Peyer's patch (tissue), 4 donors: Measurements from ENCODE around the gene TIMM13. TPM values are rescaled to one million over a fixed set of nuclear protein-coding genes. Genes with fewer than 3 reads are reported as not detected.

Source experiments
- DNase-seq, 3 donors: peaks; one replicate each; pipeline ENCODE4 v3.0.0-alpha.2; 2017 to 2019
- H3K27ac ChIP-seq, 4 donors: fragments of 200-600 bp; sonication (generic); one replicate each; pipeline ENCODE4 v1.5.1; 2016 to 2019
- H3K27me3 ChIP-seq, 2 donors: fragments of 200-600 bp; sonication (generic); one replicate each; pipeline ENCODE4 v1.5.1; 2019
- H3K36me3 ChIP-seq, 3 donors: fragments of 200-600 bp; sonication (generic); one replicate each; pipeline ENCODE4 v1.5.1; 2016 to 2019
- H3K4me1 ChIP-seq, 4 donors: fragments of 200-600 bp; sonication (generic); one replicate each; pipeline ENCODE4 v1.5.1; 2016 to 2019
- H3K4me3 ChIP-seq, 4 donors: fragments of 200-600 bp; sonication (generic); 1 replicate in 3 of 4; 2 replicates in 1 of 4; pipeline ENCODE4 v1.5.1; 2016 to 2019; ENCODE audit warnings: mild to moderate bottlenecking in 1 of 4
- H3K9me3 ChIP-seq, 4 donors: fragments of 200-600 bp; sonication (generic); one replicate each; pipeline ENCODE4 v1.5.1; 2016 to 2019; ENCODE audit warnings: mild to moderate bottlenecking in 1 of 4
- CTCF ChIP-seq, 6 experiments: fragments of 450-650 bp in 4 of 6; fragments of 200-600 bp in 2 of 6; sonication (generic) in 1 of 6; IDR thresholded peaks; one replicate each; pipeline ENCODE4 v1.5.1; 2017 to 2019; ENCODE audit warnings: antibody characterized with exemption in 6 of 6, mild to moderate bottlenecking in 3 of 6, moderate library complexity in 1 of 6
- POLR2A ChIP-seq, 2 donors: fragments of 450-650 bp; IDR thresholded peaks; one replicate each; pipeline ENCODE4 v1.5.1; 2017; ENCODE audit warnings: antibody characterized with exemption in 2 of 2, mild to moderate bottlenecking in 2 of 2, moderate library complexity in 2 of 2
- total RNA-seq, 4 donors: library from RNA; depleted of rRNA; stranded (reverse); fragments of >200 nt; gene quantifications; one replicate each; pipeline ENCODE4 v1.1.0, GENCODE V29; 2016

TIMM13 gene
- total RNA-seq, 4 donors from 2014 or later, result 28.1 to 44.4 (median 44.0) TPM

GRCh38 chr19:2412449-2412848 lies 14.9 kb downstream of the TIMM13 start:
- no peak for DNase-seq
- no peak overlapping the region for H3K27ac ChIP-seq

GRCh38 chr19:2411709-2412108 lies 15.7 kb downstream of the TIMM13 start:
- DNase-seq, result no peak
- Histone ChIP-seq H3K27me3 (no peaks in the 10 kb centered on the region), H3K36me3 (no peaks in the 10 kb centered on the region), H3K27ac (no peak overlapping the region), H3K9me3 (no peaks in the 10 kb centered on the region), H3K4me1 (no peaks in the 10 kb centered on the region), H3K4me3 (no peak overlapping the region)
- no peak for TF ChIP-seq CTCF (IDR thresholded peaks at IDR 0.05)
- TF ChIP-seq POLR2A (IDR thresholded peaks at IDR 0.05), result no peak

More at GRCh38 chr19:2412449-2412848, 14.9 kb downstream of the TIMM13 start:
- Histone ChIP-seq H3K9me3 (no peaks in the 10 kb centered on the region), H3K36me3 (no peaks in the 10 kb centered on the region), H3K27me3 (no peaks in the 10 kb centered on the region), H3K4me1 (no peaks in the 10 kb centered on the region), H3K4me3 (no peak overlapping the region)
- TF ChIP-seq CTCF (IDR thresholded peaks at IDR 0.05), result no peak
- no peak for TF ChIP-seq POLR2A (IDR thresholded peaks at IDR 0.05)

- TF ChIP-seq CTCF (IDR thresholded peaks at IDR 0.05) (no peak), POLR2A (IDR thresholded peaks at IDR 0.05) (no peak)
- H3K4me3 ChIP-seq, result no peak overlapping the region
- no peaks in the 10 kb centered on the region for H3K9me3 ChIP-seq
- H3K27ac ChIP-seq, result no peak overlapping the region
- DNase-seq, result no peak
- no peaks in the 10 kb centered on the region for H3K36me3 ChIP-seq
- no peaks in the 10 kb centered on the region for H3K4me1 ChIP-seq
- no peaks in the 10 kb centered on the region for H3K27me3 ChIP-seq
Observed at GRCh38 chr19:2410023-2410422, 17.4 kb downstream of the TIMM13 start.

GRCh38 chr19:2409352-2409912 lies 18.0 kb downstream of the TIMM13 start:
- H3K4me1 ChIP-seq, result no peaks in the 10 kb centered on the region
- H3K27me3 ChIP-seq, result no peaks in the 10 kb centered on the region
- H3K36me3 ChIP-seq, result no peaks in the 10 kb centered on the region
- H3K4me3 ChIP-seq, result no peak overlapping the region
- DNase-seq, result no peak
- H3K27ac ChIP-seq, result no peak overlapping the region
- no peaks in the 10 kb centered on the region for H3K9me3 ChIP-seq
- TF ChIP-seq CTCF (IDR thresholded peaks at IDR 0.05), result no peak

GRCh38 chr19:2408247-2408646 lies 19.1 kb downstream of the TIMM13 start:
- H3K4me1 ChIP-seq, result no peaks in the 10 kb centered on the region
- no peak overlapping the region for H3K27ac ChIP-seq
- no peak overlapping the region for H3K4me3 ChIP-seq
- H3K36me3 ChIP-seq, result no peaks in the 10 kb centered on the region
- no peaks in the 10 kb centered on the region for H3K27me3 ChIP-seq
- TF ChIP-seq POLR2A (IDR thresholded peaks at IDR 0.05) (no peak), CTCF (IDR thresholded peaks at IDR 0.05) (no peak)
- DNase-seq, result no peak
- no peaks in the 10 kb centered on the region for H3K9me3 ChIP-seq

GRCh38 chr19:2399582-2399981 lies 27.8 kb downstream of the TIMM13 start:
- H3K9me3 ChIP-seq, result no peaks in the 10 kb centered on the region
- no peak overlapping the region for H3K27ac ChIP-seq
- H3K4me1 ChIP-seq, result peaks cover 0 to 5% (median 0%) of the 10 kb centered on the region in 4 donors
- H3K4me3 ChIP-seq, result no peak overlapping the region
- no peak for DNase-seq
- no peaks in the 10 kb centered on the region for H3K36me3 ChIP-seq
- TF ChIP-seq POLR2A (IDR thresholded peaks at IDR 0.05), result no peak
- no peak for TF ChIP-seq CTCF (IDR thresholded peaks at IDR 0.05)
- no peaks in the 10 kb centered on the region for H3K27me3 ChIP-seq
